Embryonic facial prominence (tissue), 1 donor: Measurements from ENCODE around the gene RNU4-1.

Experiments used
- DNase-seq: peaks from one replicate; pipeline ENCODE4 v3.0.0-alpha.2; 2016; ENCODE audit errors: extremely low spot score

RNU4-1 gene

GRCh38 chr12:120290609-120291305 lies 2.3 kb downstream of the RNU4-1 start:
- no peak for DNase-seq

GRCh38 chr12:120287491-120287890 lies 5.5 kb downstream of the RNU4-1 start:
- DNase-seq, result no peak

- DNase-seq, result no peak
Measured at GRCh38 chr12:120286768-120287490, 6.1 kb downstream of the RNU4-1 start.

GRCh38 chr12:120284381-120284780 lies 8.7 kb downstream of the RNU4-1 start:
- no peak for DNase-seq

GRCh38 chr12:120283318-120283717 lies 9.7 kb downstream of the RNU4-1 start:
- DNase-seq, result no peak

- no peak for DNase-seq
Measured at GRCh38 chr12:120278137-120279069, 14.6 kb downstream of the RNU4-1 start.

- DNase-seq, result no peak
Measured at GRCh38 chr12:120276734-120277133, 16.3 kb downstream of the RNU4-1 start.

- no peak for DNase-seq
Measured at GRCh38 chr12:120267736-120268135, 25.3 kb downstream of the RNU4-1 start.

- DNase-seq, result no peak
Measured at GRCh38 chr12:120266180-120266870, 26.7 kb downstream of the RNU4-1 start.

GRCh38 chr12:120265473-120266179 lies 27.4 kb downstream of the RNU4-1 start, which contains the start of gene PXN:
PXN (minus strand) TSS chr12:120265730; CDS start chr12:120265629, 101 bp downstream.
- DNase-seq, result peak; percentile 63

- DNase-seq, result no peak
Measured at GRCh38 chr12:120264904-120265472, 28.0 kb downstream of the RNU4-1 start.

GRCh38 chr12:120264086-120264903 lies 28.7 kb downstream of the RNU4-1 start:
- DNase-seq, result no peak

GRCh38 chr12:120263748-120264085 lies 29.3 kb downstream of the RNU4-1 start:
- DNase-seq, result no peak

GRCh38 chr12:120262852-120263747 lies 29.9 kb downstream of the RNU4-1 start:
- DNase-seq, result no peak

GRCh38 chr12:120261951-120262851 lies 30.8 kb downstream of the RNU4-1 start:
- DNase-seq, result no peak

- DNase-seq, result no peak
Measured at GRCh38 chr12:120260607-120261006, 32.4 kb downstream of the RNU4-1 start.

- DNase-seq, result no peak
Measured at GRCh38 chr12:120259418-120260202, 33.4 kb downstream of the RNU4-1 start.
